HFFc6 (cell line): ENCODE data around the gene GPSM1. TPM values are rescaled to one million over a fixed set of nuclear protein-coding genes. Genes with fewer than 3 reads are reported as not detected.

Experiments
- DNase-seq: peaks from one replicate; pipeline ENCODE4 v3.0.0-alpha.2; 2018
- H3K27ac Mint-ChIP-seq: 2 replicates; pipeline ENCODE4 v1.8.0; 2020; ENCODE audit warnings: mild to moderate bottlenecking, mixed read lengths
- H3K27me3 Mint-ChIP-seq: 2 replicates; pipeline ENCODE4 v1.8.0; 2021; ENCODE audit warnings: mild to moderate bottlenecking, moderate library complexity, mixed read lengths; ENCODE audit not compliant: insufficient read depth
- H3K36me3 Mint-ChIP-seq: 2 replicates; pipeline ENCODE4 v1.8.0; 2021; ENCODE audit warnings: low read depth, mixed read lengths
- H3K4me1 Mint-ChIP-seq: 2 replicates; pipeline ENCODE4 v1.8.0; 2020; ENCODE audit warnings: low read depth, mixed read lengths
- H3K4me3 Mint-ChIP-seq: 2 replicates; pipeline ENCODE4 v1.8.0; 2020; ENCODE audit warnings: mild to moderate bottlenecking, moderate library complexity, mixed read lengths
- H3K9me3 Mint-ChIP-seq: 2 replicates; pipeline ENCODE4 v1.8.0; 2020; ENCODE audit warnings: mild to moderate bottlenecking, mixed read lengths
- total RNA-seq, 6 experiments: library from RNA; stranded (reverse); fragmentation: NEBNext Ultra II Directional; extraction: Animal tissue kit (Norgen Biotek cat#: 25700); gene quantifications; 2 replicates in 1 of 6; 3 replicates in 5 of 6; pipeline ENCODE4 v1.2.3, GENCODE V29; 2021
- TF ChIP-seq, protein P1 (sequence below): fragments of 200-600 bp; sonication (generic); IDR thresholded peaks from 2 replicates; pipeline ENCODE4 v1.5.0; 2021; ENCODE audit warnings: antibody characterized with exemption, mild to moderate bottlenecking

GPSM1 gene
- total RNA-seq, 6 experiments from 2014 or later = 50.9 to 60.2 (median 55.0) TPM

DNA sequence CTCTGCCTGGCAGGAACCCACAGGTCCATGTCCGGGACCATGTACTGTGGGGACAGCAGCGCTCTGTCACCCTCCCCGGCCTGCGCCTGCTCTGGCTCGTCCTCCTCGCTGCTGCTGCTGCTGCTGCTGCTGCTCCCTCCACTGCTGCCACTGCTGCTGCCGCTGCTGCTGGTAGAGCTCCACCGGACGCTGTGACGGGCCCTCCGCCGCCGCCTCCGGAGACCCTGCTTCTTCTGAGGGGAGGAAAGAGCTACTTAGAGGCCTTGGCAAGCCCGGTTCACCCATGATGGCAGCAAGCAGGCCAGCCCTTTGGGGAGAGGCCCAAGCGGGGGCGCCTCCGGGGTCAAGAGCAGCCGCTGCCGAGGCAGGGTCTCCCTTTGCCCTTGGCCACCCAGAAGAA, 56.1 kb downstream of the GPSM1 start:
- no peak overlapping the region for H3K4me3 Mint-ChIP-seq
- peaks cover 13% of the 10 kb centered on the region for H3K36me3 Mint-ChIP-seq
- no peak overlapping the region for H3K27ac Mint-ChIP-seq
- no peaks in the 10 kb centered on the region for H3K4me1 Mint-ChIP-seq
- H3K9me3 Mint-ChIP-seq = no peaks in the 10 kb centered on the region
- no peaks in the 10 kb centered on the region; the same call in none of the 2 replicates for H3K27me3 Mint-ChIP-seq
- no peak for DNase-seq
- TF ChIP-seq, protein P1, sequence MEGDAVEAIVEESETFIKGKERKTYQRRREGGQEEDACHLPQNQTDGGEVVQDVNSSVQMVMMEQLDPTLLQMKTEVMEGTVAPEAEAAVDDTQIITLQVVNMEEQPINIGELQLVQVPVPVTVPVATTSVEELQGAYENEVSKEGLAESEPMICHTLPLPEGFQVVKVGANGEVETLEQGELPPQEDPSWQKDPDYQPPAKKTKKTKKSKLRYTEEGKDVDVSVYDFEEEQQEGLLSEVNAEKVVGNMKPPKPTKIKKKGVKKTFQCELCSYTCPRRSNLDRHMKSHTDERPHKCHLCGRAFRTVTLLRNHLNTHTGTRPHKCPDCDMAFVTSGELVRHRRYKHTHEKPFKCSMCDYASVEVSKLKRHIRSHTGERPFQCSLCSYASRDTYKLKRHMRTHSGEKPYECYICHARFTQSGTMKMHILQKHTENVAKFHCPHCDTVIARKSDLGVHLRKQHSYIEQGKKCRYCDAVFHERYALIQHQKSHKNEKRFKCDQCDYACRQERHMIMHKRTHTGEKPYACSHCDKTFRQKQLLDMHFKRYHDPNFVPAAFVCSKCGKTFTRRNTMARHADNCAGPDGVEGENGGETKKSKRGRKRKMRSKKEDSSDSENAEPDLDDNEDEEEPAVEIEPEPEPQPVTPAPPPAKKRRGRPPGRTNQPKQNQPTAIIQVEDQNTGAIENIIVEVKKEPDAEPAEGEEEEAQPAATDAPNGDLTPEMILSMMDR = no peak

DNA sequence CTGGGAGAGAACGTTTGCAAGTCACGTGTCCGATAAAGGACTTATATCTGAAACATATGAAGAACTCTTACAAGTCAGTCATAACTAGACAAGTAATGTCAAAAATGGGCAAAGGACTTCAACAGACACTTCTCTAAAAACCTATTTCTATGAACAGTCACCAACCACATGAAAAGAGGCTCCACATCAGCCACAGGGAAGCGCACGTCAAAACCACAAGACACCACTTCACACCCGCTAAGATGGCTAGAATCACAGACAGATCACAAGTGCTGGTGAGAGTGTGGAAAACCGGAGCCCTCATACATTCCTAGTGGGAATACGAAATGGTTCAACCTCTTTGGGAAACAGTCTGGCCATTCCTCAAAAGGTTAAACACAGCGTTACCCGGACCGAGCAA, 57.7 kb downstream of the GPSM1 start:
- peaks cover 17% of the 10 kb centered on the region for H3K36me3 Mint-ChIP-seq
- TF ChIP-seq, protein P1 = no peak
- H3K4me1 Mint-ChIP-seq = no peaks in the 10 kb centered on the region

DNA sequence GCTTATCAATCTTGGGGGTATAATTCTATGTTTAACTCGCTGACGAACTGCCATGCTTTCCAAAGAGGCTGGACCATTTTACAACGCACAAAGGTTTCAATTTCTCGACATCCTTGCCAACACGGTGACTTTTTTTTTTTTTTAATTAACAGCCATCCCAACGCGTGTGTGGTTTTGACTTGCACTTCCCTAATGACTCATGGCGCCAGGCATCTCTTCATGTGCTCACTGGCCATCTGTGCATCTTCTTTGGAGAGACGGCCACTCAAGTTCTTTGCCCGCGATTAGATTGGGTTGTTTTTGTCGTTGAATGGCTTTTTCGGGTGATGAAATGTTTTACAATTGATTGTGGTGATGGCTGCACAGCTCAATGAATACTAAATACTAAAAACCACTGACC, 58.7 kb downstream of the GPSM1 start:
- Mint-ChIP-seq H3K36me3 (peaks cover 18% of the 10 kb centered on the region), H3K4me1 (no peaks in the 10 kb centered on the region), H3K9me3 (no peaks in the 10 kb centered on the region), H3K4me3 (no peak overlapping the region), H3K27ac (no peak overlapping the region), H3K27me3 (no peaks in the 10 kb centered on the region; the same call in none of the 2 replicates)
- TF ChIP-seq, protein P1 = no peak
- DNase-seq = no peak

More for the DNA sequence above, 57.7 kb downstream of the GPSM1 start:
- no peaks in the 10 kb centered on the region; the same call in none of the 2 replicates for H3K27me3 Mint-ChIP-seq
- no peak for DNase-seq
- no peak overlapping the region for H3K4me3 Mint-ChIP-seq
- no peak overlapping the region for H3K27ac Mint-ChIP-seq
- H3K9me3 Mint-ChIP-seq = no peaks in the 10 kb centered on the region

DNA sequence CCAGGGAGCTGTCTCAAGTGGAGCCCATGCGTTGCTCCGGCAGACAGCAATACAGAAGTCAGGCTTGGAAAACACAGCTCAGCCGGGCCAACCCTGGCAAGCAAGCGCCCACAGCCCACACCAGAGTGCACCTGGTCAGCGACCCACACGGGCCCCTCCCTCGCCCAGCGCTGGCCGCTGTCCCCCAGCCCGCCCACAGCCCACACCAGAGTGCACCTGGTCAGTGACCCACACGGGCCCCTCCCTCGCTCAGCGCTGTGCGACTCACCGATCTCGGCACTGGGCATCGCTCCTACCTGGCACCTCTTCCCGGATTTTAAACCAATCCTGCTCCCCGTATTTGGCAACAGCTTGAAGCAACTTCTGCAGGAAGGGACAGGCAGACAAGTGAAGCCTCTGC, 59.9 kb downstream of the GPSM1 start:
- Mint-ChIP-seq H3K9me3 (no peaks in the 10 kb centered on the region), H3K36me3 (peaks cover 29% of the 10 kb centered on the region), H3K27ac (no peak overlapping the region), H3K4me3 (no peak overlapping the region), H3K27me3 (no peaks in the 10 kb centered on the region; the same call in 1 of the 2 replicates), H3K4me1 (no peaks in the 10 kb centered on the region)
- no peak for DNase-seq
- TF ChIP-seq, protein P1 = no peak

DNA sequence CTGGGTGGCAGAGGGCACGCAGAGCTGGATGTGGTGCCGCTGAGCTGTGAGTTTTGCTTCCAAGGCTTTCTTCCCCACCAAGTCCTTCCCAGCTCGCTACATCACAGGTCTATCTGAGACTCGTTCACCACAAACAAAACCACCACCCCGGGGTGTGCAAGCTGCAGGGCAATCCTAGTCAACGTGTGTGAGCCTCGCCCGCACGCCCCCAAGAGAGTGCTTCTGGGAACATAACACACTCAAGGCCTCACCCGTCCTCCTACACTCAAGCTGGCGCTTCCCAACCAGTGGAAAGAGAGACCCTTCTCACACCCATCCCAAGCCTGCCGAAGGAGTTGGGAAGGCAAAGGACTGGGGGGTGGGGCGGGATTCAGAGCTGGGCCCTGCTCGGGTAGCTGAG, 62.1 kb downstream of the GPSM1 start:
- no peaks in the 10 kb centered on the region for H3K4me1 Mint-ChIP-seq
- H3K27ac Mint-ChIP-seq = no peak overlapping the region
- no peak for DNase-seq
- peaks cover 2% of the 10 kb centered on the region; the same call in 1 of the 2 replicates for H3K27me3 Mint-ChIP-seq
- TF ChIP-seq, protein P1 = no peak
- peaks cover 29% of the 10 kb centered on the region for H3K36me3 Mint-ChIP-seq
- H3K9me3 Mint-ChIP-seq = no peaks in the 10 kb centered on the region
- no peak overlapping the region for H3K4me3 Mint-ChIP-seq
